HEK293 (cell line): ENCODE data around the gene STAT3.

Experiments
- HIC1 ChIP-seq: fragments of 450-650 bp; formaldehyde crosslinking; IDR thresholded peaks from 2 replicates; pipeline ENCODE4 v1.5.1; 2016; ENCODE audit warnings: missing biosample characterization, missing genetic modification characterization
- REST ChIP-seq: fragments of 450-650 bp; formaldehyde crosslinking; IDR thresholded peaks from 2 replicates; pipeline ENCODE4 v1.5.1; 2016; ENCODE audit warnings: missing biosample characterization, missing genetic modification characterization
- YY2 ChIP-seq: fragments of 450-650 bp; formaldehyde crosslinking; IDR thresholded peaks from 2 replicates; pipeline ENCODE4 v1.5.1; 2016; ENCODE audit warnings: missing biosample characterization, missing genetic modification characterization
- ZBTB1 ChIP-seq: fragments of 450-650 bp; formaldehyde crosslinking; IDR thresholded peaks from 2 replicates; pipeline ENCODE4 v1.5.1; 2016; ENCODE audit warnings: missing biosample characterization, missing genetic modification characterization
- ZBTB11 ChIP-seq: fragments of 450-650 bp; formaldehyde crosslinking; conservative IDR thresholded peaks from 2 replicates; pipeline ENCODE4 v1.5.1; 2016; ENCODE audit warnings: low read depth, missing biosample characterization, missing genetic modification characterization
- ZBTB21 ChIP-seq: fragments of 450-650 bp; formaldehyde crosslinking; IDR thresholded peaks from 2 replicates; pipeline ENCODE4 v1.5.1; 2017; ENCODE audit warnings: missing biosample characterization, missing genetic modification characterization
- ZNF133 ChIP-seq: fragments of 450-650 bp; formaldehyde crosslinking; IDR thresholded peaks from 2 replicates; pipeline ENCODE4 v1.5.1; 2016; ENCODE audit warnings: missing biosample characterization, missing genetic modification characterization
- ZNF138 ChIP-seq: fragments of 450-650 bp; formaldehyde crosslinking; IDR thresholded peaks from 2 replicates; pipeline ENCODE4 v1.5.1; 2016; ENCODE audit warnings: missing biosample characterization, missing genetic modification characterization, borderline replicate concordance
- ZNF169 ChIP-seq: fragments of 450-650 bp; formaldehyde crosslinking; IDR thresholded peaks from 2 replicates; pipeline ENCODE4 v1.5.1; 2016; ENCODE audit warnings: missing biosample characterization, missing genetic modification characterization
- ZNF175 ChIP-seq: fragments of 450-650 bp; formaldehyde crosslinking; IDR thresholded peaks from 2 replicates; pipeline ENCODE4 v1.5.1; 2016; ENCODE audit warnings: missing biosample characterization, missing genetic modification characterization
- ZNF18 ChIP-seq: fragments of 450-650 bp; formaldehyde crosslinking; IDR thresholded peaks from 2 replicates; pipeline ENCODE4 v1.5.1; 2016; ENCODE audit warnings: missing biosample characterization, missing genetic modification characterization
- ZNF184 ChIP-seq: fragments of 450-650 bp; IDR thresholded peaks from 2 replicates; pipeline ENCODE4 v1.5.1; 2018; ENCODE audit warnings: missing biosample characterization, mild to moderate bottlenecking, missing genetic modification characterization
- ZNF280D ChIP-seq: fragments of 450-650 bp; formaldehyde crosslinking; IDR thresholded peaks from 2 replicates; pipeline ENCODE4 v1.5.1; 2016; ENCODE audit warnings: missing biosample characterization, missing genetic modification characterization
- ZNF354C ChIP-seq: fragments of 450-650 bp; formaldehyde crosslinking; IDR thresholded peaks from 2 replicates; pipeline ENCODE4 v1.5.1; 2016; ENCODE audit warnings: missing biosample characterization, missing genetic modification characterization, low read depth, borderline replicate concordance
- ZNF398 ChIP-seq: fragments of 450-650 bp; formaldehyde crosslinking; IDR thresholded peaks from 2 replicates; pipeline ENCODE4 v1.5.1; 2017; ENCODE audit warnings: missing biosample characterization, missing genetic modification characterization
- ZNF513 ChIP-seq: fragments of 450-650 bp; IDR thresholded peaks from 2 replicates; pipeline ENCODE4 v1.5.1; 2018; ENCODE audit warnings: missing biosample characterization, missing genetic modification characterization
- ZNF585B ChIP-seq: fragments of 450-650 bp; formaldehyde crosslinking; IDR thresholded peaks from 2 replicates; pipeline ENCODE4 v1.5.1; 2016; ENCODE audit warnings: missing biosample characterization, missing genetic modification characterization
- ZNF658 ChIP-seq: fragments of 450-650 bp; formaldehyde crosslinking; IDR thresholded peaks from 2 replicates; pipeline ENCODE4; 2016; ENCODE audit warnings: missing biosample characterization, missing genetic modification characterization
- ZNF76 ChIP-seq: fragments of 450-650 bp; formaldehyde crosslinking; IDR thresholded peaks from 2 replicates; pipeline ENCODE4; 2016; ENCODE audit warnings: low read depth, missing biosample characterization, missing genetic modification characterization, borderline replicate concordance
- ZNF830 ChIP-seq: fragments of 450-650 bp; IDR thresholded peaks from 2 replicates; pipeline ENCODE4 v1.5.0; 2018; ENCODE audit warnings: missing biosample characterization, missing genetic modification characterization, low read depth, mild to moderate bottlenecking, moderate library complexity

STAT3 gene

GRCh38 chr17:42422958-42423712 is 34.9 kb upstream of the STAT3 start, which contains the start of gene CAVIN1 (continued):
- TF ChIP-seq ZNF830 (tag by site-specific recombination) (no peak), ZNF138 (tag by site-specific recombination) (no peak), ZNF398 (tag by site-specific recombination) (peak; percentile 96), ZNF76 (tag by site-specific recombination) (0 out of 2 replicates have a peak, but pooled peaks have one; percentile 17), ZNF175 (no peak), ZNF133 (tag by site-specific recombination) (no peak), ZBTB11 (tag by site-specific recombination) (peak; percentile 67), REST (tag by site-specific recombination) (peak; percentile 82), ZNF280D (tag by site-specific recombination) (no peak), ZNF658 (tag by site-specific recombination) (no peak), ZNF354C (no peak), YY2 (tag by site-specific recombination) (no peak), ZBTB1 (tag by site-specific recombination) (no peak), ZNF18 (no peak), ZNF169 (tag by site-specific recombination) (no peak), ZNF513 (tag by site-specific recombination) (no peak), ZBTB21 (tag by site-specific recombination) (no peak), ZNF585B (tag by site-specific recombination) (no peak), ZNF184 (tag by site-specific recombination) (no peak), HIC1 (tag by site-specific recombination) (no peak)
